T follicular helper cell (primary cell): ENCODE data around the gene PLEKHJ1.

ENCODE experiments used
- DNase-seq: peaks from one replicate; pipeline ENCODE4 v3.0.0-alpha.2; 2020; ENCODE audit warnings: low read depth

The PLEKHJ1 gene

GRCh38 chr19:2234996-2235380, 1.1 kb downstream of the PLEKHJ1 start:
- DNase-seq, result no peak

- no peak for DNase-seq
Measured at GRCh38 chr19:2233601-2234280, 2.4 kb downstream of the PLEKHJ1 start.

- DNase-seq, result no peak
Measured at GRCh38 chr19:2232286-2233151, 3.6 kb downstream of the PLEKHJ1 start.

GRCh38 chr19:2231621-2232221, 4.4 kb downstream of the PLEKHJ1 start:
- DNase-seq, result no peak

GRCh38 chr19:2230807-2231533, 5.2 kb downstream of the PLEKHJ1 start:
- no peak for DNase-seq

- DNase-seq, result no peak
Measured at GRCh38 chr19:2230033-2230531, 6.0 kb downstream of the PLEKHJ1 start.

GRCh38 chr19:2229103-2230032, 6.8 kb downstream of the PLEKHJ1 start:
- DNase-seq, result no peak

- DNase-seq, result no peak
Measured at GRCh38 chr19:2228157-2229030, 7.7 kb downstream of the PLEKHJ1 start.

GRCh38 chr19:2227415-2228156, 8.5 kb downstream of the PLEKHJ1 start:
- DNase-seq, result no peak

- no peak for DNase-seq
Measured at GRCh38 chr19:2226840-2227360, 9.2 kb downstream of the PLEKHJ1 start.

- DNase-seq, result no peak
Measured at GRCh38 chr19:2226051-2226839, 9.9 kb downstream of the PLEKHJ1 start.

- DNase-seq, result no peak
Measured at GRCh38 chr19:2225415-2226050, 10.6 kb downstream of the PLEKHJ1 start.

GRCh38 chr19:2224754-2225349, 11.3 kb downstream of the PLEKHJ1 start:
- DNase-seq, result no peak

GRCh38 chr19:2223959-2224358, 12.2 kb downstream of the PLEKHJ1 start:
- DNase-seq, result no peak

- no peak for DNase-seq
Measured at GRCh38 chr19:2223391-2223790, 12.7 kb downstream of the PLEKHJ1 start.

GRCh38 chr19:2221918-2222317, 14.2 kb downstream of the PLEKHJ1 start:
- DNase-seq, result no peak

GRCh38 chr19:2221250-2221831, 14.8 kb downstream of the PLEKHJ1 start:
- no peak for DNase-seq
